ENCODE results near the gene SCGB3A1.

DNA sequence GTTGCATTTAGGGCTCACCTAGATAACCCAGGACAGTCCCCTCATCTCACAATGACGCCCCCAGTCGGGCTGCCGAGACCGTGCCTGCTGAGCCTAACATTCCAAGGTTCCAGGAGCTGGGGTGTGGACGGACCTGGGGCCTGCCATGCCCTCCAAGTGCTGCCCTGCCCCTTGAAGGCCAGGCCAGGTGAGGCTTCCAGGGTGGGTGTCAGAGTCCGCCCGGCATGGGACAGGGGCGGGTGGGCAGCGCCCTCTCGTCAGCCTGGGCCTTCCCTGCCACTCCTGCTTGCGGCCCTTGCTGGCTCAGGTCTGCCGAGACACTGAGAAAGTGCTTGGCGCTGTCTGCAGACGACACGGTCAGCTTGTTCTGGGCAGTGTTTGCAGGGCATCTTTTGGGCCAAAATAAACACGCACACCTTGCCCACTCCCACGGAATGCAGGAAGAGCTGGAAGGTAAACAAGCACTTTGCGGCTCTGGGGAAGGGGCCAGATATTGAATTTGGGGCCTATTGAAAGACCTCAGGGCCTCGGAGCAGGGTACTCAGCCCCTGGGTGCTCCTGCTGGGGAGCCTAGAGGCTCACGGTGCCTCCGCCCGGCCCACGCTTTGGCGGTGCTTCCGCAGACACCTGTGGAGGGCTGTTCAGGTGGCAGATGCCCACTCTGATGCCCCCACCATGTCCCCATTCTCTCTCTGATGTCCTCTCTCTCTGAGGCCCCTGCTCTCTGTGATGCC is 4.2 kb upstream of the SCGB3A1 start:
- TF ChIP-seq, protein P1, sequence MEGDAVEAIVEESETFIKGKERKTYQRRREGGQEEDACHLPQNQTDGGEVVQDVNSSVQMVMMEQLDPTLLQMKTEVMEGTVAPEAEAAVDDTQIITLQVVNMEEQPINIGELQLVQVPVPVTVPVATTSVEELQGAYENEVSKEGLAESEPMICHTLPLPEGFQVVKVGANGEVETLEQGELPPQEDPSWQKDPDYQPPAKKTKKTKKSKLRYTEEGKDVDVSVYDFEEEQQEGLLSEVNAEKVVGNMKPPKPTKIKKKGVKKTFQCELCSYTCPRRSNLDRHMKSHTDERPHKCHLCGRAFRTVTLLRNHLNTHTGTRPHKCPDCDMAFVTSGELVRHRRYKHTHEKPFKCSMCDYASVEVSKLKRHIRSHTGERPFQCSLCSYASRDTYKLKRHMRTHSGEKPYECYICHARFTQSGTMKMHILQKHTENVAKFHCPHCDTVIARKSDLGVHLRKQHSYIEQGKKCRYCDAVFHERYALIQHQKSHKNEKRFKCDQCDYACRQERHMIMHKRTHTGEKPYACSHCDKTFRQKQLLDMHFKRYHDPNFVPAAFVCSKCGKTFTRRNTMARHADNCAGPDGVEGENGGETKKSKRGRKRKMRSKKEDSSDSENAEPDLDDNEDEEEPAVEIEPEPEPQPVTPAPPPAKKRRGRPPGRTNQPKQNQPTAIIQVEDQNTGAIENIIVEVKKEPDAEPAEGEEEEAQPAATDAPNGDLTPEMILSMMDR (optimal IDR thresholded peaks at IDR 0.05 in 1 of 3, IDR thresholded peaks at IDR 0.05 in 1 of 3, conservative IDR thresholded peaks at IDR 0.05 in 1 of 3; ENCODE audit: extremely low read depth in 1 of 3, insufficient read depth in 2 of 3, low read length in 3 of 3), result no peak
- no peak for TF ChIP-seq EZH2 (IDR thresholded peaks at IDR 0.05; ENCODE audit: low read length)
